ENCODE measurements around the gene PDE9A.

Gene PDE9A

DNA sequence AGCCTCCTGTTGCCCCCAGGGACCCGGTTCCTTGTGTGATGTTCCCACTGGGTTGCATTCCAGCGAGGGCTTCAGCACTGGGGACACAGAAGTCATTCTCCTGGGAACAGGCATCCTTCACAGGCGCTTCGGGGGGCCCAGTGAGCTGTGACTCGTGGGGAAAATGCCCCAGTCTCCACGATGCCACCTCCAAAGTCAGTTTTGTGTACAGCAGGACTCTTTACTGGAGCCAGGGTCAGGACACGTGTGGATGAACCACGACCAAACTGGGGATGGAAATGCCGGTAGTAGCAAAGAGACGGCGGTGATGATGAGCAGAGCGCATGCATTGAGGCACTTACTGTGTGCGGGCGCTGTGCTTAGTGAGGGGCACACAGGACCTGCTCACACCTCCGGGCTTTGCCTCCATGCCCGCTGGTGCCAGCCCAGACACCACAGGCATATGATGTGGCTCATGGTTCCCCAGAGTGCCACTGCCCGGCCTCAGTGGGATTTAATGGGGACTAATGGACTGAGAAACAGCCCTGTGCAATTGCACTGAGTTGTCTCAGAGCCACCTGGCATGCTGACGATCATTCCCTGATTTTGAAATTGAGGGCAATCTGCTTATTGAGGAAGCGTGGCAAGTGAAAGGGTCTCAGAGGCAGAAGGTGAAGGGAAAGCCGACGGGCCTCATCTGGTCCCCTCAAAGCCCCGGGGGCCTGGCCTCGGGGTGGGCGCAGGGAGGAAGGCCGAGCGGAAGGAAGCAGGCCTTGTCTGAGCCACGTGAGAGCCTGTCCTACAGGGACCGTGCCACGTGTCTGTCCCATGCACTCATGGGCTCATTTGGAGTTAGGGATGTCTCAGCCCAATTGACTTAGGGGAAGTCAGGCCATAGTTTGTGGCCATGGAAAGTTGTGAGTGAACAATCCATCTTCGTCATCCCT, 91.4 kb downstream of the PDE9A start:
- peak; percentile 49 for DNase-seq

DNA sequence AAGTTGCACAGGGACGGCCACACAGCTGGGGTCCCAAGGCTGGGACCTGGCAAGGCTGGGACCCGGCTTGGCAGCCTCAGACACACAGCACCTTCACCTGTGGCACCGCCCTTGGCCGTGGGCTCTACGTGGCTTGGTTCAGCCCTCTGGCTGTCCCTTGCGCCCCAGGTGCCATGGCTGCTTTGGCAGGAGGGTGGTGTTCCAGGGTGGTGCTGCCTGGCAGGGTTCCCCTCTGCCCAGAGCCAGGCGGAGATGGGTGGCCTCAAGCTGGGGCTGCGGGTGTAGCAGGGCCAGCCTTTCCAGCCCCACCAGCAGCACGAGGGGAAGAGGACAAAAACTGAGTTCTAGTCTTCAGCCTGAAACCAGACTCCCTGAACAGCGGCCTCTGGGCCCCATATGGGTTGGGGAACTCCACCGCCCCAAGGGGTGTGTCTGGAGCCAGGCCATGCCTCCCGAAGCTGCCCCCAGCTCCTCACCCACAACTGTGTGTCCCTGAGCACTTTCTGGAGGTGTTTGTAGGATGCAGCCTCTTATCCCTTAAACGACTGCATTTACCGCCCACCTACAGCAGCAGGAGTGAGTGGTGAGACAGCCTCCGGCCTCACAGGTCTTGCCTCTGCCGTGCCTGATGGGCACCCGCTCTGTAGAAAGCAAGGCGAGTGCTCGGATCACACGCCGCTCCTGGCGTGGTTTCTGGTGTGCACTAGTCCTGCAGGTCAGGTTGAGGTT, 92.3 kb downstream of the PDE9A start:
- peak; percentile 53 for DNase-seq

DNA sequence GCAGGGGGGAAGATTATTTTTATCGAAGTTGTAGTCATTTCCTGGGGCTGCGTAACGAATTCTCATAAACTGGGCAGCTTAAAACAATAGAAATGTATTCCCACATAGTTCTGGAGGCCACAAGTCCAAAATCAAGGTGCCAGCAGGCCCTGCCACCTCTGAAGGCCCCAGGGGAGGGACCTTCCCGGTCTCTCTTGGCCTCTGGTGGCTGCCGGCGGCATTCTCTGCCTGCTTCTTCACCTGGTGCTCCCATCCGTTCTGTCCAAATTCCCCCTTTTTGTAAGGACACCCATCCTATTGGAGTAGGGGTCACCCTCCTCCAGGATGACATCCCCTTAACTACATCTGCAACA, 92.8 kb downstream of the PDE9A start:
- no peak for DNase-seq

DNA sequence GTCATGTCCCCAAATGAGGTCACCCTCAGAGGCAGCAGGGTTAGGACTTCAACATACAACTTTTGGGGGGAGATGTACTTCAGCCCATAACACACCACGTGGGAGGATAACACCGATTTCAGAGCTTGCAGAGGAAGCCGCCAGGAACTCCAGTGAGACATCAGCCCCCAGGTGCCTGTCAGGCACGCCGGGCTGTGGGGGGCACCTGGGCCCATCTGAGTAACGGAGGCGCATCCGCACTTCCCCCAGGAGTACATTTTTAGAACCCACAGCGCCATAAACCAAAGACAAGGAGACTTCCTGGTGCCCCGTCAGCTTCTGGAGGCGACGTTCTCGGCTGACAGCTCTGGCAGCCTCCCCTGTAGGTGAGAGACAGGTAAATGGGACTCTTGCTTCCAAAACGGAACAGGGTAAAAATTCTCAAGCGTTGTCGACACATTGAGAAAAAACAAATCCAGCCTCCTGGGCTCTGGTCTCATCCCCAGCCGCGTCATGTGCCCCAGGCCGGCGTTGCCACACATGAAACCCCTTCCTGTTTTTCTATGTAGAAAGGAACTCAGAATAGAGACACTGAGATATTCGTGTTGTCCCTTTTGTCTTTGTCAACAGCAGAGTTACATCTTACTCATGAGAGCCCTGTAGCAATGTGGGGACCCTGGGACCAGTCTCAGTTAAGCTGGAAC, 93.3 kb downstream of the PDE9A start:
- DNase-seq, result peak; percentile 66

DNA sequence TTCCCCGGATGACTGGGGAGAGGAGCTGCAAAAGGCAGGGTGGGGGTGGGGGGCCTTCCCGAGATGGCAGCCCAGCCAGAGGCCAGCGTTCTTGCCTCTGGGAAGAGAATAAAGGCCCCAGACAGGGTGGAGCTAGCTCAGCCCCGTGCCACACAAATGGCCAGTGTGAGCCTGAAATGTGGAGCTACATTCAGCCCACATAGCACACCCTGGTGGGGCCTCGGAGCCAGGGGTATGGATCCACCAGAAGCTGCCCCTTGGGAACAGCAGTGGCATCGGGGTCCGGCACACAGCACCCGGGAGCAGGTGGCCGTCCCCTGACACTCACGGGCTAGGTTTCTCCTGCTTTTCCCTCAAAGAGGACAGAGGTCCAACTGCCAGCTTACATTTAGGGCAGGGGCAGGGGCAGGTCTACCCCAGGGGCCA, 93.9 kb downstream of the PDE9A start:
- no peak for DNase-seq

DNA sequence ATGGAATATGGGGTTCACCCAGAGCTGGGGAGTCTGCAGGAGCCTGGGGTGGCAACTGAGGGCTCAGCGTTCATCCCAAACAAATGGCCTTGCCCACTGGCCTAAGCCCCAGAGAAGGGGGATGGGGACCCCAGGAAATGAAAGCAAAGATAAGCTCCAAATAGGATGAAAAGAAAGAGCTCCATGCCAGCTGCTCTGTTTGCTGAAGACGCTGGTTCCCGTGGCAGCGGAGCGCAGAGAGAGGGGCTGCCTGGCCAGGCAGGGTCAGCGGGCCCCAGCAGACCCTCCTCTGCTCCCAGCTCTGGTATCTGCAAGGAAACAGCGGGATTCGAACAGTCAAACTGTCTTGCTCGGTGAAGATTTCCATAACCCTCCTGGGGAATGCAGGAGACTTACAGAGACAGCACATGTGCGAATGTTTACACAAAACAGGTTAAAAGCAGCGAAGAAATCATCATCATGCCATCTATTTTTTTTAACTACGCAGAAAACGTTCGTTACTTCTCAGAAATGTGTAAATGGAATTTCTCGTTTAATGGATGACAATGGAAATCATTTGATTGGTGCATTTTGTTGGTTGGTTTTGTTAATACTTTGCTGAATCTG, 94.4 kb downstream of the PDE9A start:
- DNase-seq, result peak; percentile 24

DNA sequence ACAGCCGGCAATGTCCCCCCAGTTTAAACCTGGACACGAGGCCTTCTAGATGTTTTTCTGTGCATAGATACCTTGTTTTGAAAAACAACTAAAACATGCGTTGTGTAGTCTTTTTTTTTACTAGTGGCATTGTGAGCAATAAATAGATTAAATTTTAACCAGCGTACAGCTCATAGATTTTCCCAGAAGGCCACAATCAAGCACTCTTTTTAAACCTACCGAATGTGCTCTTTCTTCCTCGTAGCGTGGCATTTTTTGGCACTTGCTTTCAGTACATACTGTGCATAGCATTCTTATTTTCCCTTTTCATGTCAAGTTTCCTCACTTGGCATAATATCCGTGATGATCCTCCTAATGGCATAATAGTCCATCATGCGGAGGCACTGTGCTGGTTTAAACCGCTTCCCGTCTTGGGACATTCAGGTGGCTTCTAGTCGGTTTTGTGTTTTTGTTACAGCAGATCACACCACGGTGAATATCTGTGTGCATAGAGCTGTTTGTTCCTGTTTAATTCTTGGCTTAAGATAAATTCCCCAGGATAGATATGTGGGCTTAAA, 95.3 kb downstream of the PDE9A start:
- peak; percentile 5 for DNase-seq

DNA sequence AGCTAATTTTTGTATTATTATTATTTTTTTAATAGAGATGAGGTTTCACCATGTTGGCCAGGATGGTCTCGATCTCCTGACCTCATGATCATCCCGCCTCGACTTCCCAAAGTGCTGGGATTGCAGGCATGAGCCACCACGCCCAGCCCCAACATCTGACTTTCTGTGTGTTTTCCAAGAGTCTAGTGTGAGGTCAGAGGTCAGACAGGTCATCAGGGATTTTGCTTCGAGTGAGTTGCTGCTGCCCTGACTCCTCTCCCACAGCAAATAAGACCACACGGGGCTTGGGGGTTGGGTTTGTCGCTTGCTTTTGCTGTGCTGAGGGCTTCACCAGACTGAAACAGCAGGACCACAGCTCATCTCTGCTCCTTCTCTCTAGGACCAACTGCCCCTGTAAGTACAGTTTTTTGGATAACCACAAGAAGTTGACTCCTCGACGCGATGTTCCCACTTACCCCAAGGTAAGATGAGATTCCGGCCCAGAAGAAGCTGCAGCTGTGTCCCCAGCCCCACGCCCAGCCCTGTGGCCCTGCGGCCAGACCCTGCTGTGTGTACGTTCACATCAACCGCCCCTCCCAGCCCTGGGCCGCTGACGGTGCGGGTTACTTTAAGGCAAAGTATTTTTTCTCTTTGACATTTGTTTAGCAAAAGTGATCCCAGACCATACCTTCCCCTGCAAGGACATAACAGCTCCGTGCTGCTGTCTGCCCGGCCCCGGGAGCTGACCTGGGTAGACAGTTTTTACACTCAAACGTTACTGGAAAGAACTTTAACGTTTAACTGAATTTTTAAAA, 97.5 kb downstream of the PDE9A start:
- peak; percentile 47 for DNase-seq

DNA sequence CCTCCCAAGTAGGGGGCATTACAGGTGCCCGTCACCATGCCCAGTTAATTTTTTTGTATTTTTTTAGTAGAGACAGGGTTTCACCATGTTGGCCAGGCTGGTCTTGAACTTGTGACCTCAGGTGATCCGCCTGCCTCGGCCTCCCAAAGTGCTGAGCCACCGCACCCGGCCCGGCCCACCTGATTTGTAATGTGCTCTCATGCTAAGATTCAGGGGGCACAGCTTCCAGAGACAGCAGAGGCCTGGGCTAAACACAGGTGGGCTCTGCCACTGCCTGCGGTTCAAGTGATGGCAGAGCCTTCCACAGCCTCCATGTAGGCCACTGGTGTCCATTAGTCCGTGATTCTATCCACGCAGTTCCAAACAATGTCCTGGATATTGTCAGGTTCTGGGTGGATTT, 98.4 kb downstream of the PDE9A start:
- no peak for DNase-seq

DNA sequence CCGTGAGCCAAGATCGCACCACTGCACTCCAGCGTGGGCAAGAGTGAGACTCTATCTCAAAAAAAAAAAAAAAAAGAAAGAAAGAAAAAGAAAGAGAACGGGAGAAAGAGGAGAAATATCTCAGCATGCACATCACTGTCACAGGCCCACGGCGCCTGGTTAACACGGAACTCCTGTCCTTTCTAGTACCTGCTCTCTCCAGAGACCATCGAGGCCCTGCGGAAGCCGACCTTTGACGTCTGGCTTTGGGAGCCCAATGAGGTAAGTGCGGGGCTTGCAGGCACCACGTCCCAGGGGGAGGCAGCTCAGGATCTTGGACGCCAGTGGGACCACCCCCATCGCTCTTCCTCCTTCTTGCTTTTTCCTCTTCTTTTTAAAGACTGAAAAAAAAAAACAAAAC, 100.4 kb downstream of the PDE9A start:
- no peak for DNase-seq

DNA sequence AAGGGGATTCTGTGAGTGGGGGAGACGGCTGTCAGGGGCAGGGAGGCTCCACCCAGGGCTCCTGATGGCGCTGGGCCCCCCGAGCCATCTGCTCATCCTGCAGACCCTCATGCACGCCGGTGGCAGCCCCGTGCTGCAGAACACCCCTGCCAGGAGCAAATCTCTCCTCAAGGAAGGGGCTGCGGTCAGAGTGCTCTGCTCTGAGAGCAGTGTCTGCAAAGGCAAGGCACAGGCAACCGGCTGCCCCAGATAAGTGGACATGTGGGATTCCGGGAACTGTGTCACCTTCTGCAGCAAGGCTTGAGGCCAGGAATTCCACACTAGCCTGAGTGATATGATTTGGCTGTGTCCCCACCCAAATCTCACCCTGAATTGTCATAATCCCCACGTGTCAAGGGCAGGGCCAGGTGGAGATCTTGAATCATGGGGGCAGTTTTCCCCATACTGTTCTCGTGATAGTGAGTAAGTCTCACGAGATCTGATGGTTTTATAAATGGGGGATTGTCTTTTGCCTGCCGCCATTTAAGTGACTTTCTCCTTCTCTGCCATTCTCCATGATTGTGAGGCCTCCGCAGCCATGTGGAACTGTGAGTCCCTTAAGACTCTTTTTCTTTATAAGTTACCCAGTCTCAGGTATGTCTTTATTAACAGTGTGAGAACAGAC, 101.0 kb downstream of the PDE9A start:
- no peak for DNase-seq

DNA sequence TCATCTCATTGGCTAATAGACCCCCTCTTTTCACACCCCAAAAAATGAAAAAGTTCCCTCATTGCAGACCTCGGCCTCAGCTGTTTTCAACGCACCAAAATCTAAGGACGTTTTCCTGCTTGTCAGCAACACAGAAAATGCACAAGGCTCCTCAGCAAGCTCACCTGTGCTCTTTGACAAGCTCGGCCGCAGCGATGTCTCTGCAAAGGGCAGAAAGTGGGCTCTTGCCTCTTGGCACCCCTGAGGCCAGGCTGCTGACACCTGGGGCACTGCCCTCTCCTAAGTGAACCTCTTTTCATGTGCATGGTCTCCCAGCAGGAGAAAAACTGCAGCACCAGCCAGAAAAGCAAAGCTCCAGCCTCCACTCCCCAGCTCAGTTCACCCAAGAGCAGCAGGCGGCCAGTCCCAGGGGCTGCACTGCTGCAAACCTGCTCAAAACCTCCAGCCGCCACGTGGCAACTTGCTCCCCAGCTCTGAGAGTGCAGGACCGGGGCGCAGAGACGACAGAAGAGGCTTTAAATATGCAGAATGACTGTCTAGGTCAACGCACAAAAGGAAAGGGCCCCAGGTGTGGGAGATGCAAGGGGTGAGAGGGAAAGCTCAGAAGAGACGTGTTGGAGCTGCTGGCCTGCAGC, 101.7 kb downstream of the PDE9A start:
- no peak for DNase-seq

DNA sequence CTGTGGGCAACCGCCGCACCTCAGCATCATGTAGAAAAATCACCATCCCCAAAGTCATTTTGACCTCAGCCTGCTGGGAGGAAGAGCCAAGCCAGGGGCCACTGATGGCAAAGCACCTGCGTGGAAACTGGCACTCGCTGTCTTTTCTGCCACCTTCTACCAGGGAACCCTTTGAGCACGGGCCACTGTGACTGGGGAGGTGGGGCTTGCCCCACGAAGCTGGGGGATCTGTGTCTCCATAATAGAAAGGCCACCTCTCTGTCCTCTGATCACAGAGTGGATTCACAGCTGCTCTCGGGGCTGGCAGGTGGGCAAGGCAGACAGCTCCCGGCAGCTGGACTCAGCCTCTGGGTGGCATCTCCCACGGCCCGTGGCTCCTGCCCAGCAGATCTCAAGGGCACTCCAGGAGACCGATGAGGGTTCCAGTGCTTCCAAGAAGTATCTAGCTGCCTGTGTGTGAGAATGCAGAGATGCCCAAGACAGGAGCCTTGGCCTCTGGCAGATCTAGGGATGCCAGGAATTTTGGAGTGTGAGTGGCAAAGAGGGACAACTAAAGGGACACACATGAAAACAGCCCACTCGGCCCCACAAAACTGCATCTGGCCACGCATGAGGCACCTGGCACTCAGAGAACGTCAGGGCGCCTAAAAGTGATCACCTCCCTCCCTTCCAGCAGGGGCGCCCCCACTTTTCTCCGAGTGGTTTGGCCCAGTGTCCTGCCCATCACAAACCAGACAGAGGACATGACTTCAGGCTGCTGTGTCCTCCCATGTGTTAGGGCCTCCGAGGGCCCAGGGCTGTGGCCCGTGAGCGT, 102.6 kb downstream of the PDE9A start:
- no peak for DNase-seq

DNA sequence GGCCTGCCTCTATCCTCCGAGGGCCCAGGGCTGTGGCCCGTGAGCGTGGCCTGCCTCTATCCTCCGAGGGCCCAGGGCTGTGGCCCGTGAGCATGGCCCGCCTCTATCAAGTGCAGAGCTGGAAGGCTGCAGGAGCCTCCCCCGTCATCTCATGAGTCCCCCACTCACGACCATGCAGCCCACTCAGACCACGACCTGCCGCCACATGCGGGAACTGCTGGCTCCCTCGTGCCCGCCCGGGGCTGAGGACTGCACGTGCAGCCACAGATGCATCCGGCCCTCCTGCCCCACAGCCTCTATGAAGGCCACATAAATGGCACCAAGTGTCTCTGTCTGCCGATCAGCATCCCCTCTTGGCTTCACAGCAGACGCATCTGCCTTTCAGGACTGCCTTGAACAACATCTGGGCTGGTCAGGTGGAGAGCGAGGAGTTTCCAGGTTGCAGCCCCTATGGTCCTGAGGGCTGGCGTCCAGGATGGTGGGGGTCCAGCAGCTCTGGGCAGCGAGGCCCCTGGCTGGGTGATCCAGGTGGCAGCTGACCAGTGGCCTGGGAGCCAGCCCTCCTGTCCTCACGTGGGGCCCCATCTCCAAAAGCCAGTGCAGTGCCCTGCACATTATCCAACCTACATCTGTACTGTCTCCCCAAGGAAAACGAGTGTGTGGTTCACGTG, 103.3 kb downstream of the PDE9A start:
- DNase-seq, result no peak

DNA sequence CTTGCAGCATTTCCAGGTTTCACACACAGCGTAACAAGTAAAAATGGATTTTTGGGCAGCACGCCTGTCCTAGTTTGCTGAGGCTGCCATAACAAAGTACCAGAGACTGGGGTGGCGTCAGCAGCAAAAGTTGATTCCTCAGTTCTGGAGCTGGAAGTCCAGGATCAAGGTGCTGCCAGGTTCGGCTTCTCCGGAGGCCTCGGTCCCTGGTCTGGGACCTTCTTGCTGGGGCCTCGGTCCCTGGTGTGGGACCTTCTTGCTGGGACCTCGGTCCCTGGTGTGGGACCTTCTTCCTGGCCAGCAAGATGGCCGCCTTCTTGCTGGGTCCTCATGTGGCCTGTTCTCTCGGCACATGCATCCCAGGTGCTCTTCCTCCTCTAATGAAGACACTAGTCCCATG, 104.0 kb downstream of the PDE9A start:
- DNase-seq, result no peak

DNA sequence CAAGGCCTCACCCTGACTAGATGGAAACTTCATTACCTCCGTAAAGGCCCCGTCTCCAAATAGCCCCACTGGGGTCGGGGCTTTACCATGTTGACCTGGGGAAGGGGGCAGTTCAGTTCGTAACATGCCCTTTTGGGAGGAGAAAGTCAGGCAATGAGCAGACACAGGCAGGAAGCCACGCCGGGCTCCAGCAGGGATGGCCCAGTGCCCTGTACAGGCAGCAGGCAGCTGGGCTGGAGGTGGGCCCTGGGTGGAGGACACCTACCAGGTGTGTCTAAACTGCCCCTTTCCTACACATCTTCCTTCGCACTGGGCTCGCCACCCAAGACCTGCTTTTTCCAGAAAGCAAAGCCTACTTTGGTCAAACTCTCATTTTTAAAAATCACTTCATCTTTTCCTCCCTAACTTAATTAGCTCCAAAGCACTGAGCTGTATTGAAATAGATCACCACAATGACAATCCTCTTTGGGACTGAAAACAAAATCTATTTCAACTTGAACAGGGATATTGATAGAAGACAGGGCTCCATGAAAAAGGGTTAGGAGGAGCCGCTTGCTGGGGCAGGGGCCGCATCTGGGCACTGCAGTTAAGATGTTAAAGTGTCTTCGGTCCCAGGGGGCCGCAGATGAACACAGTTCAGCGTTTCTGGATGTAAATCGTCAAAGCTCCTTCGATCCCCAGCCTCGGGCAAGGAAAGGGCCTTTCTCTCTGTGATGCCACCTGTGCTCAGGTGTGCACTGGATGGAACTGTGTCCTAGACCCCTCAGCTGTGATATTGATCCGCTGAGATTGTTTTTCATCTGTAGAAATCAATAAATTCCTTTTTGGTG, 104.6 kb downstream of the PDE9A start:
- DNase-seq, result no peak

DNA sequence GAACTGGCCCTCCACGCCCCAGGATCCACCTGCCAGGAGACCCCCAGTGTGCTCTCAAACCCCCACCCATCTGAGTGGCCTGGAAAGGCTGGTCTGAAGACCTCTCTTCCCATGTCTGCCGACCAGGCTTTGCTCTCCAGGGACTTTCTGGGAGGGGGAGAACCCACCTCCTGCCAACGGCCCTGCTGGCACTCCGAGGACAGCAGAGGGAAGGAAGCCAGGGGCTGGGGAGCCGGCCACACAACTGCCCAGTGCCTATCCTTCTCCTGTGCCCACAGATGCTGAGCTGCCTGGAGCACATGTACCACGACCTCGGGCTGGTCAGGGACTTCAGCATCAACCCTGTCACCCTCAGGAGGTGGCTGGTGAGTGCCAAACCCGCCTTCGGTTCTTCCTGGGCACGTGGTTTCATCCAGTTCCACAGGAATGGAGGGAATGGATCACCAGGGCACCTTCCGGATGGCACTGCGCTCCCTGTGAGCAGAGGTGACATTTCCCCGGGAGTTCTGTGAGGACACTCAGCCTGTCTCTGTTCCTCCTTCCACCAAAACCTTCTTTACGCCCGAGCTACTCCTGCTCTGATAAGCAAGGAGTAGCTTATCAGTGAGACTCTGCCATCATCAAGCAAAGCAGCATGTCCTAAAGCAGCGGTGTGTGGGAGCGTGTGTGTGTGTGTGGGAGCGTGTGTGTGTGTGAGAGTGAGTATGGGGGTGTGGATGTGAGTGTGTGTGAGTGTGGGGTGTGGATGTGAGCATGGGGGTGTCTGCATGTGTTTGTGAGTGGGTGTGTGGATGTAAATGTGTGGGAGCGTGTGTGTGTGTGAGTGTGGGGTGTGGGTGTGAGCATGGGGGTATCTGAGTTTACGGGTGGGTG, 105.5 kb downstream of the PDE9A start:
- no peak for DNase-seq

DNA sequence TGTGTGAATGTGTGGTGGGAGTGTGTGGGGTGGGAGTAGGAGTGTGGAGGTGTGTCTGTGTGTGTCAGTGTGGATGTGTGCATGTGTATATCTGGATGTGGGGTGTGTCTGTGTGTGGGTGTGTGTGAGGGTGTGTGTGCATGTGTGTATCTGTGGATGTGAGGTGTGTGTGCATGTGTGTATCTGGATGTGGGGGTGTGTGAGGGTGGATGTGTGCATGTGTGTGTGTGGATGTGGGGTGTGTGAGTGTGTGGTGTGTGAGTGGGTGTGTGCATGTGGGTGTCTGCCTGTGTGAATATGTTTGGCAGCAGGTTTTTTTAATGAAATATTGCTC, 106.1 kb downstream of the PDE9A start:
- DNase-seq, result no peak
